Mesenchymal stem cell (in vitro differentiated cells and primary cell): Measurements from ENCODE around the gene EXD2.

Source experiments
- DNase-seq: peaks from one replicate; pipeline ENCODE4 v3.0.0-alpha.2; 2013
- H2AFZ ChIP-seq: one replicate; pipeline ENCODE4 v1.6.1; 2013; ENCODE audit warnings: low read depth, mild to moderate bottlenecking, control low read depth, inconsistent platforms, low read length, moderate library complexity
- H2AK5ac ChIP-seq: 2 replicates; pipeline ENCODE4 v1.6.1; 2013; ENCODE audit warnings: low read length, moderate library complexity, mild to moderate bottlenecking, inconsistent platforms; ENCODE audit not compliant: severe bottlenecking
- H2BK120ac ChIP-seq: one replicate; pipeline ENCODE4 v1.6.1; 2013; ENCODE audit warnings: low read depth, mild to moderate bottlenecking, inconsistent platforms, low read length, moderate library complexity
- H2BK12ac ChIP-seq, 2 experiments: one replicate each; pipeline ENCODE4 v1.6.1; 2013; ENCODE audit warnings: inconsistent platforms in 2 of 2, low read length in 2 of 2, mild to moderate bottlenecking in 2 of 2, moderate library complexity in 2 of 2, control low read depth in 1 of 2
- H2BK15ac ChIP-seq: one replicate; pipeline ENCODE4 v1.6.1; 2013; ENCODE audit warnings: mild to moderate bottlenecking, low read depth, inconsistent platforms; ENCODE audit not compliant: poor library complexity, severe bottlenecking
- H2BK5ac ChIP-seq: 2 replicates; pipeline ENCODE4 v1.6.1; 2013; ENCODE audit warnings: low read depth, mild to moderate bottlenecking, low read length, control low read depth, inconsistent platforms; ENCODE audit not compliant: poor library complexity, severe bottlenecking
- H3K14ac ChIP-seq, 2 experiments: one replicate each; pipeline ENCODE4 v1.6.1; 2013; ENCODE audit warnings: inconsistent platforms in 2 of 2, low read length in 2 of 2, control low read depth in 1 of 2, mild to moderate bottlenecking in 1 of 2, moderate library complexity in 1 of 2
- H3K18ac ChIP-seq, 2 experiments: one replicate each; pipeline ENCODE4 v1.6.1; 2013; ENCODE audit warnings: inconsistent platforms in 2 of 2, low read length in 2 of 2, control low read depth in 1 of 2, low read depth in 1 of 2, mild to moderate bottlenecking in 1 of 2
- H3K23ac ChIP-seq, 2 experiments: one replicate each; pipeline ENCODE4 v1.6.1; 2013; ENCODE audit warnings: inconsistent platforms in 2 of 2, low read length in 2 of 2, mild to moderate bottlenecking in 2 of 2, moderate library complexity in 2 of 2, control low read depth in 1 of 2
- H3K27ac ChIP-seq: 2 replicates; pipeline ENCODE4 v1.5.1; 2013; ENCODE audit warnings: mild to moderate bottlenecking, moderate library complexity, low read length, control low read depth, inconsistent platforms; ENCODE audit not compliant: poor library complexity, severe bottlenecking
- H3K27me3 ChIP-seq, 2 experiments: 2 replicates each; pipeline versions ENCODE4 v1.6.1 to v1.7.0; 2013; ENCODE audit warnings: low read length in 2 of 2, mild to moderate bottlenecking in 2 of 2, moderate library complexity in 2 of 2, control low read depth in 1 of 2, inconsistent platforms in 1 of 2; ENCODE audit not compliant: control insufficient read depth in 1 of 2, insufficient read depth in 1 of 2
- H3K36me3 ChIP-seq, 2 experiments: 2 replicates each; pipeline versions ENCODE4 v1.6.1 to v1.7.0; 2013; ENCODE audit warnings: low read length in 2 of 2, control low read depth in 1 of 2, inconsistent platforms in 1 of 2, low read depth in 1 of 2, mild to moderate bottlenecking in 1 of 2; ENCODE audit not compliant: insufficient read depth in 2 of 2, control insufficient read depth in 1 of 2
- H3K4ac ChIP-seq, 2 experiments: one replicate each; pipeline ENCODE4 v1.6.1; 2013; ENCODE audit warnings: inconsistent platforms in 2 of 2, low read length in 2 of 2, mild to moderate bottlenecking in 2 of 2, moderate library complexity in 2 of 2, control low read depth in 1 of 2, low read depth in 1 of 2
- H3K4me1 ChIP-seq: 2 replicates; pipeline ENCODE4 v1.6.1; 2013; ENCODE audit warnings: low read depth, low read length, control low read depth; ENCODE audit not compliant: control insufficient read depth, insufficient read depth
- H3K4me2 ChIP-seq: 2 replicates; pipeline ENCODE4 v1.6.1; 2013; ENCODE audit warnings: low read length, mild to moderate bottlenecking, inconsistent platforms; ENCODE audit not compliant: poor library complexity, severe bottlenecking
- H3K4me3 ChIP-seq, 2 experiments: 2 replicates each; pipeline versions ENCODE4 v1.5.1 to v1.7.0; 2013; ENCODE audit warnings: low read length in 2 of 2, mild to moderate bottlenecking in 2 of 2, control low read depth in 1 of 2, low read depth in 1 of 2; ENCODE audit not compliant: insufficient read depth in 1 of 2
- H3K79me1 ChIP-seq: replicated peaks from 2 replicates; pipeline ENCODE4 v1.6.1; 2013; ENCODE audit warnings: mild to moderate bottlenecking, control low read depth, low read length, inconsistent platforms; ENCODE audit not compliant: poor library complexity, severe bottlenecking
- H3K9ac ChIP-seq: 2 replicates; pipeline ENCODE4 v1.7.0; 2013; ENCODE audit warnings: mild to moderate bottlenecking, low read length, moderate library complexity
- H3K9me3 ChIP-seq: 2 replicates; pipeline ENCODE4 v1.7.0; 2013; ENCODE audit warnings: mild to moderate bottlenecking, low read length; ENCODE audit not compliant: control insufficient read depth
- H4K8ac ChIP-seq: one replicate; pipeline ENCODE4 v1.6.1; 2013; ENCODE audit warnings: inconsistent platforms, mild to moderate bottlenecking, low read length, moderate library complexity
- H4K91ac ChIP-seq: one replicate; pipeline ENCODE4 v1.6.1; 2013; ENCODE audit warnings: mild to moderate bottlenecking, low read length, inconsistent platforms
- WGBS: methylation state at CpG from one replicate; pipeline ENCODE4 v1.1.7; 2013; ENCODE audit warnings: mixed read lengths; 5-methylcytosine and 5-hydroxymethylcytosine counted together

EXD2 gene

GRCh38 chr14:69247676-69248440 lies 56.6 kb downstream of the EXD2 start:
- Histone ChIP-seq H3K4ac (no peak overlapping the region), H3K27ac (no peak overlapping the region), H2AK5ac (no peak overlapping the region), H3K4me1 (no peaks in the 10 kb centered on the region), H3K79me1 (no peaks in the 10 kb centered on the region), H3K4me2 (no peak overlapping the region), H3K14ac (no peak overlapping the region), H2BK120ac (no peak overlapping the region), H2AFZ (no peak overlapping the region), H4K8ac (no peak overlapping the region), H3K9me3 (no peaks in the 10 kb centered on the region), H2BK15ac (no peak overlapping the region), H3K23ac (no peak overlapping the region), H2BK12ac (no peak overlapping the region), H3K18ac (no peak overlapping the region), H3K4me3 (peak overlapping the region in 1 of 2 experiments; percentile 4), H3K27me3 (peaks cover 0 to 4% of the 10 kb centered on the region in 2 experiments), H3K36me3 (no peaks in the 10 kb centered on the region), H3K9ac (peak overlapping the region; percentile 73), H2BK5ac (no peak overlapping the region), H4K91ac (no peak overlapping the region)
- no CpG with 5 or more reads among the region's 3 CpGs for WGBS
- DNase-seq = no peak

GRCh38 chr14:69249603-69250002 lies 58.3 kb downstream of the EXD2 start:
- Histone ChIP-seq H2BK12ac (no peak overlapping the region), H4K8ac (no peak overlapping the region), H2BK120ac (no peak overlapping the region), H3K4ac (no peak overlapping the region), H4K91ac (no peak overlapping the region), H3K79me1 (no peaks in the 10 kb centered on the region), H2AK5ac (no peak overlapping the region), H3K4me2 (no peak overlapping the region), H3K9ac (no peak overlapping the region), H3K9me3 (no peaks in the 10 kb centered on the region), H3K18ac (no peak overlapping the region), H2AFZ (no peak overlapping the region), H3K4me3 (no peak overlapping the region), H3K36me3 (no peaks in the 10 kb centered on the region), H3K14ac (no peak overlapping the region), H3K27ac (no peak overlapping the region), H2BK15ac (no peak overlapping the region), H3K23ac (no peak overlapping the region), H3K27me3 (peaks cover 0 to 18% of the 10 kb centered on the region in 2 experiments), H2BK5ac (no peak overlapping the region), H3K4me1 (no peaks in the 10 kb centered on the region)
- DNase-seq = no peak
- WGBS = 95% methylated on average over 5 of the region's 5 CpGs

GRCh38 chr14:69252851-69253250 lies 61.6 kb downstream of the EXD2 start:
- no peaks in the 10 kb centered on the region for H3K79me1 ChIP-seq
- no peak overlapping the region for H2BK15ac ChIP-seq
- H3K9me3 ChIP-seq = no peaks in the 10 kb centered on the region
- no peaks in the 10 kb centered on the region for H3K36me3 ChIP-seq
- no peak overlapping the region for H3K14ac ChIP-seq
- WGBS = 68% methylated on average over 3 of the region's 3 CpGs
- no peak overlapping the region for H3K4me3 ChIP-seq
- no peak overlapping the region for H3K4me2 ChIP-seq
- no peak for DNase-seq
- H3K4ac ChIP-seq = no peak overlapping the region
- no peak overlapping the region for H4K8ac ChIP-seq
- H3K9ac ChIP-seq = no peak overlapping the region
- no peak overlapping the region for H3K23ac ChIP-seq
- no peak overlapping the region for H4K91ac ChIP-seq
- no peaks in the 10 kb centered on the region for H3K4me1 ChIP-seq
- H2BK120ac ChIP-seq = no peak overlapping the region
- H3K27me3 ChIP-seq = peaks cover 16 to 42% of the 10 kb centered on the region in 2 experiments
- H3K27ac ChIP-seq = no peak overlapping the region
- H2AK5ac ChIP-seq = no peak overlapping the region
- no peak overlapping the region for H2BK5ac ChIP-seq
- H2BK12ac ChIP-seq = no peak overlapping the region
- no peak overlapping the region for H3K18ac ChIP-seq
- no peak overlapping the region for H2AFZ ChIP-seq

- no peak overlapping the region for H3K27ac ChIP-seq
- no peak overlapping the region for H4K8ac ChIP-seq
- no peak overlapping the region for H3K4ac ChIP-seq
- no peak overlapping the region for H2BK15ac ChIP-seq
- H3K14ac ChIP-seq = no peak overlapping the region
- no peaks in the 10 kb centered on the region for H3K79me1 ChIP-seq
- no peak overlapping the region for H4K91ac ChIP-seq
- H3K18ac ChIP-seq = no peak overlapping the region
- peaks cover 35 to 77% of the 10 kb centered on the region in 2 experiments for H3K27me3 ChIP-seq
- 16% methylated on average over 14 of the region's 14 CpGs for WGBS
- H2AK5ac ChIP-seq = no peak overlapping the region
- H2AFZ ChIP-seq = no peak overlapping the region
- peaks cover 20% of the 10 kb centered on the region for H3K4me1 ChIP-seq
- H3K36me3 ChIP-seq = peaks cover 0 to 2% of the 10 kb centered on the region in 2 experiments
- peak overlapping the region; percentile 98 for H3K4me2 ChIP-seq
- no peak overlapping the region for H3K23ac ChIP-seq
- H3K9ac ChIP-seq = peak overlapping the region; percentile 60
- DNase-seq = no peak
- no peak overlapping the region for H2BK120ac ChIP-seq
- no peaks in the 10 kb centered on the region for H3K9me3 ChIP-seq
- no peak overlapping the region for H2BK5ac ChIP-seq
- H2BK12ac ChIP-seq = no peak overlapping the region
- H3K4me3 ChIP-seq = peak overlapping the region in 1 of 2 experiments; percentile 81
Measured at GRCh38 chr14:69259168-69259526, 67.8 kb downstream of the EXD2 start.
